ENCODE measurements around the gene MIS12.

DNA sequence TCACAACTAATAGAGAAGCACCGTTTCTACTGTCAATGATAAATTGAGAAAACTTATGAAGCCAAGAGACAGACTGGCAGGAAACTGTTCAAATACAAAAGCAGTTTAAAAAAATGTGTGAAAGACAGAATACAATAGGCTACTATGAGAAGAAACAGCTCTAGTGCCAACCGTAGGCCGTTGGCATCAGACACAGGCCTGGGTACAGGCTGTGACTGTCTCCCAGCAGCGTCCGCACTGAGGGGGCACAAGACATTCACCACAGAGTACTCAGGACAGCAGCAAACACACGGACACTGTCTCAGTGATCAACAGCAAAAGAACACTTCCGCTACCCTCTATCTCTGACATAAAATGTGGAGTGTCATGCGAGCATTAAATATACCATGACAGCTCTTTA, 39.6 kb upstream of the MIS12 start:
- TF ChIP-seq, protein P1, sequence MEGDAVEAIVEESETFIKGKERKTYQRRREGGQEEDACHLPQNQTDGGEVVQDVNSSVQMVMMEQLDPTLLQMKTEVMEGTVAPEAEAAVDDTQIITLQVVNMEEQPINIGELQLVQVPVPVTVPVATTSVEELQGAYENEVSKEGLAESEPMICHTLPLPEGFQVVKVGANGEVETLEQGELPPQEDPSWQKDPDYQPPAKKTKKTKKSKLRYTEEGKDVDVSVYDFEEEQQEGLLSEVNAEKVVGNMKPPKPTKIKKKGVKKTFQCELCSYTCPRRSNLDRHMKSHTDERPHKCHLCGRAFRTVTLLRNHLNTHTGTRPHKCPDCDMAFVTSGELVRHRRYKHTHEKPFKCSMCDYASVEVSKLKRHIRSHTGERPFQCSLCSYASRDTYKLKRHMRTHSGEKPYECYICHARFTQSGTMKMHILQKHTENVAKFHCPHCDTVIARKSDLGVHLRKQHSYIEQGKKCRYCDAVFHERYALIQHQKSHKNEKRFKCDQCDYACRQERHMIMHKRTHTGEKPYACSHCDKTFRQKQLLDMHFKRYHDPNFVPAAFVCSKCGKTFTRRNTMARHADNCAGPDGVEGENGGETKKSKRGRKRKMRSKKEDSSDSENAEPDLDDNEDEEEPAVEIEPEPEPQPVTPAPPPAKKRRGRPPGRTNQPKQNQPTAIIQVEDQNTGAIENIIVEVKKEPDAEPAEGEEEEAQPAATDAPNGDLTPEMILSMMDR (IDR thresholded peaks at IDR 0.05) = no peak
- TF ChIP-seq EZH2 (IDR thresholded peaks at IDR 0.05; ENCODE audit: borderline replicate concordance, insufficient read depth, low read depth, low read length, poor library complexity, severe bottlenecking) = no peak

All from B cell (primary cell).